Neural cell (in vitro differentiated cells): ENCODE measurements around the gene EDN1. TPM values are rescaled to one million over a fixed set of nuclear protein-coding genes. Genes with fewer than 3 reads are reported as not detected.

Experiments
- H2AFZ ChIP-seq: fragments of 200-600, 300-800 bp; sonication (generic), shearing (Covaris generic); 2 replicates; pipeline ENCODE4 v1.6.0; 2014; ENCODE audit warnings: low read depth, mild to moderate bottlenecking, antibody characterized with exemption, low read length, moderate library complexity
- H3F3A ChIP-seq: fragments of 200-600 bp; shearing (Covaris generic); 2 replicates; pipeline ENCODE4 v1.6.1; 2016; ENCODE audit warnings: mild to moderate bottlenecking, moderate library complexity, mixed read lengths, antibody characterized with exemption, low read length; ENCODE audit not compliant: insufficient read depth, poor library complexity, severe bottlenecking
- H3K27ac ChIP-seq: fragments of 200-600, 300-800 bp; sonication (generic), shearing (Covaris generic); 2 replicates; pipeline ENCODE4 v1.5.1; 2014; ENCODE audit warnings: mild to moderate bottlenecking, low read length, moderate library complexity
- H3K27me3 ChIP-seq: fragments of 300-800, 200-600 bp; sonication (generic), shearing (Covaris generic); 2 replicates; pipeline ENCODE4 v1.6.0; 2014; ENCODE audit warnings: mild to moderate bottlenecking, low read depth, low read length, moderate library complexity; ENCODE audit not compliant: insufficient read depth
- H3K36me3 ChIP-seq: fragments of 300-800, 200-600 bp; sonication (generic), shearing (Covaris generic); 2 replicates; pipeline ENCODE4 v1.5.1; 2014; ENCODE audit warnings: mild to moderate bottlenecking, antibody characterized with exemption, low read length, moderate library complexity; ENCODE audit not compliant: insufficient read depth
- H3K4me2 ChIP-seq: fragments of 300-800, 200-600 bp; sonication (generic), shearing (Covaris generic); 2 replicates; pipeline ENCODE4 v1.6.0; 2014; ENCODE audit warnings: mild to moderate bottlenecking, low read length
- H3K4me3 ChIP-seq: fragments of 300-800, 200-600 bp; sonication (generic), shearing (Covaris generic); 2 replicates; pipeline ENCODE4 v1.5.1; 2014; ENCODE audit warnings: mild to moderate bottlenecking, low read length, moderate library complexity
- H3K79me2 ChIP-seq: fragments of 200-600 bp; shearing (Covaris generic); replicated peaks from 2 replicates; pipeline ENCODE4 v1.6.0; 2014; ENCODE audit warnings: mild to moderate bottlenecking, low read length, moderate library complexity; ENCODE audit not compliant: insufficient read depth
- H3K9ac ChIP-seq: fragments of 300-800, 200-600 bp; sonication (generic), shearing (Covaris generic); 2 replicates; pipeline ENCODE4 v1.6.1; 2016; ENCODE audit warnings: mild to moderate bottlenecking, low read length, mixed read lengths
- H3K9me2 ChIP-seq: fragments of 200-600 bp; shearing (Covaris generic); 2 replicates; pipeline ENCODE4 v1.6.1; 2016; ENCODE audit warnings: mild to moderate bottlenecking, low read length, mixed read lengths; ENCODE audit not compliant: insufficient read depth
- H3K9me3 ChIP-seq: fragments of 200-600, 300-800 bp; sonication (generic), shearing (Covaris generic); 2 replicates; pipeline ENCODE4 v1.6.1; 2016; ENCODE audit warnings: mild to moderate bottlenecking, mixed run types, low read length, moderate library complexity, mixed read lengths
- H4K20me1 ChIP-seq: fragments of 200-600 bp; shearing (Covaris generic); 2 replicates; pipeline ENCODE4 v1.6.1; 2016; ENCODE audit warnings: mild to moderate bottlenecking, mixed run types; ENCODE audit not compliant: insufficient read depth
- EP300 ChIP-seq: fragments of 450-650 bp; conservative IDR thresholded peaks from 2 replicates; pipeline ENCODE4 v1.6.1; 2014; ENCODE audit warnings: antibody characterized with exemption, mild to moderate bottlenecking, moderate library complexity; ENCODE audit not compliant: poor library complexity, severe bottlenecking
- EZH2 ChIP-seq: fragments of 200-600, 300-800 bp; shearing (Covaris generic), sonication (generic); IDR thresholded peaks from 2 replicates; pipeline ENCODE4 v1.6.1; 2014; ENCODE audit warnings: antibody characterized with exemption, low read length, borderline replicate concordance, mild to moderate bottlenecking; ENCODE audit not compliant: insufficient read depth, poor library complexity, severe bottlenecking
- MXI1 ChIP-seq: fragments of 450-650 bp; conservative IDR thresholded peaks from 2 replicates; pipeline ENCODE4 v1.6.1; 2014; ENCODE audit warnings: antibody characterized with exemption, mild to moderate bottlenecking; ENCODE audit not compliant: poor library complexity, severe bottlenecking
- POLR2AphosphoS5 ChIP-seq: IDR thresholded peaks from 2 replicates; pipeline ENCODE4 v1.6.1; 2012
- RAD21 ChIP-seq: fragments of 450-650 bp; conservative IDR thresholded peaks from 2 replicates; pipeline ENCODE4 v1.6.1; 2014; ENCODE audit warnings: antibody characterized with exemption, mild to moderate bottlenecking, moderate library complexity
- REST ChIP-seq: IDR thresholded peaks from 2 replicates; pipeline ENCODE4 v1.6.1; 2012; ENCODE audit warnings: borderline replicate concordance
- SMC3 ChIP-seq: fragments of 450-650 bp; conservative IDR thresholded peaks from 2 replicates; pipeline ENCODE4 v1.6.1; 2014; ENCODE audit warnings: antibody characterized with exemption, mild to moderate bottlenecking, moderate library complexity; ENCODE audit not compliant: poor library complexity
- TAF1 ChIP-seq: IDR thresholded peaks from 2 replicates; pipeline ENCODE4 v1.6.1; 2012; ENCODE audit warnings: low read depth
- polyA plus RNA-seq: library from polyadenylated mRNA; depleted of rRNA; stranded (reverse); fragments of >200 nt; gene quantifications from 2 replicates; pipeline ENCODE4 v1.2.3, GENCODE V29; 2014
- TF ChIP-seq, protein P1 (sequence below): fragments of 450-650 bp; IDR thresholded peaks from 2 replicates; pipeline ENCODE4 v1.5.1; 2014; ENCODE audit warnings: antibody characterized with exemption, mild to moderate bottlenecking, moderate library complexity; ENCODE audit not compliant: poor library complexity, severe bottlenecking

The EDN1 gene
- polyA plus RNA-seq, 1 donor from 2014 or later: 2.2 TPM

- Histone ChIP-seq H3K9me3 (no peaks in the 10 kb centered on the region), H4K20me1 (no peaks in the 10 kb centered on the region), H3K27ac (no peak overlapping the region), H3F3A (no peaks in the 10 kb centered on the region), H3K36me3 (no peaks in the 10 kb centered on the region), H2AFZ (no peak overlapping the region), H3K27me3 (no peaks in the 10 kb centered on the region), H3K9ac (no peak overlapping the region), H3K9me2 (no peaks in the 10 kb centered on the region), H3K79me2 (no peaks in the 10 kb centered on the region), H3K4me2 (no peak overlapping the region), H3K4me3 (no peak overlapping the region)
- TF ChIP-seq RAD21: no peak
- no peak for TF ChIP-seq EZH2
- TF ChIP-seq, protein P1, sequence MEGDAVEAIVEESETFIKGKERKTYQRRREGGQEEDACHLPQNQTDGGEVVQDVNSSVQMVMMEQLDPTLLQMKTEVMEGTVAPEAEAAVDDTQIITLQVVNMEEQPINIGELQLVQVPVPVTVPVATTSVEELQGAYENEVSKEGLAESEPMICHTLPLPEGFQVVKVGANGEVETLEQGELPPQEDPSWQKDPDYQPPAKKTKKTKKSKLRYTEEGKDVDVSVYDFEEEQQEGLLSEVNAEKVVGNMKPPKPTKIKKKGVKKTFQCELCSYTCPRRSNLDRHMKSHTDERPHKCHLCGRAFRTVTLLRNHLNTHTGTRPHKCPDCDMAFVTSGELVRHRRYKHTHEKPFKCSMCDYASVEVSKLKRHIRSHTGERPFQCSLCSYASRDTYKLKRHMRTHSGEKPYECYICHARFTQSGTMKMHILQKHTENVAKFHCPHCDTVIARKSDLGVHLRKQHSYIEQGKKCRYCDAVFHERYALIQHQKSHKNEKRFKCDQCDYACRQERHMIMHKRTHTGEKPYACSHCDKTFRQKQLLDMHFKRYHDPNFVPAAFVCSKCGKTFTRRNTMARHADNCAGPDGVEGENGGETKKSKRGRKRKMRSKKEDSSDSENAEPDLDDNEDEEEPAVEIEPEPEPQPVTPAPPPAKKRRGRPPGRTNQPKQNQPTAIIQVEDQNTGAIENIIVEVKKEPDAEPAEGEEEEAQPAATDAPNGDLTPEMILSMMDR: no peak
- no peak for TF ChIP-seq EP300
- no peak for TF ChIP-seq SMC3
- no peak for TF ChIP-seq MXI1
- TF ChIP-seq REST: no peak
- no peak for TF ChIP-seq POLR2AphosphoS5
- TF ChIP-seq TAF1: no peak
These were observed 26.8 kb upstream of the EDN1 start for GRCh38 chr6:12263403-12263802.

DNA sequence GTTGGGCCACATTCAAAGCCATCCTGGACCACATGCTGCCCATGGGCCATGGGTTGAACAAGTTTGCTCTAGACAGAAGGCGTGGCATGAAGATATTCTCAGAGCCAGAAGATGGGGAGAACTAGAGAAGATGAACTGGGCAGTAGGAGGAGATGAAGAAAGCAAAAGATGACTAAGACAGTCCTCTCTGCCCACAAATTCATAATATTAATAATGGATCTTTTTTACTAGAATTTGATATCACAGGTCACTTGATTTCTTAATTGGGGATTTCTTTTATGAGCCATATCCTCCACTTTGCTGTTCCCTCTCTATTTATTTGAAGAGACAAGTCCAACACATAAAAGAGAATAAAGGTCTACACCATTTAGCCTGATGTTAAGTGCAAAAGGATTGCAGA lies 25.5 kb upstream of the EDN1 start:
- H3K27ac ChIP-seq: no peak overlapping the region
- H3K9me2 ChIP-seq: no peaks in the 10 kb centered on the region
- no peaks in the 10 kb centered on the region for H3K9me3 ChIP-seq
- H3K9ac ChIP-seq: no peak overlapping the region
- no peak overlapping the region for H3K4me3 ChIP-seq
- H3K36me3 ChIP-seq: no peaks in the 10 kb centered on the region
- no peak overlapping the region for H3K4me2 ChIP-seq
- no peak overlapping the region for H2AFZ ChIP-seq
- no peaks in the 10 kb centered on the region for H4K20me1 ChIP-seq
- H3K27me3 ChIP-seq: no peaks in the 10 kb centered on the region
- H3F3A ChIP-seq: no peaks in the 10 kb centered on the region
- H3K79me2 ChIP-seq: no peaks in the 10 kb centered on the region
- TF ChIP-seq RAD21: no peak
- no peak for TF ChIP-seq SMC3
- no peak for TF ChIP-seq EP300
- no peak for TF ChIP-seq MXI1
- TF ChIP-seq EZH2: no peak
- TF ChIP-seq, protein P1: no peak
- no peak for TF ChIP-seq POLR2AphosphoS5
- no peak for TF ChIP-seq TAF1
- no peak for TF ChIP-seq REST
